T-helper 2 cell (primary cell): ENCODE results near the gene ST3GAL2.
"Not testable (repeated sequence)": the region's sequence is repeated elsewhere in the genome, so short reads cannot be mapped to it uniquely, and the experiment has no call there.

ENCODE experiments used
- DNase-seq, 5 experiments: peaks; one replicate each; pipeline versions ENCODE4 v3.0.0 to v3.0.0-alpha.2; 2012 to 2022

ST3GAL2 gene

DNA sequence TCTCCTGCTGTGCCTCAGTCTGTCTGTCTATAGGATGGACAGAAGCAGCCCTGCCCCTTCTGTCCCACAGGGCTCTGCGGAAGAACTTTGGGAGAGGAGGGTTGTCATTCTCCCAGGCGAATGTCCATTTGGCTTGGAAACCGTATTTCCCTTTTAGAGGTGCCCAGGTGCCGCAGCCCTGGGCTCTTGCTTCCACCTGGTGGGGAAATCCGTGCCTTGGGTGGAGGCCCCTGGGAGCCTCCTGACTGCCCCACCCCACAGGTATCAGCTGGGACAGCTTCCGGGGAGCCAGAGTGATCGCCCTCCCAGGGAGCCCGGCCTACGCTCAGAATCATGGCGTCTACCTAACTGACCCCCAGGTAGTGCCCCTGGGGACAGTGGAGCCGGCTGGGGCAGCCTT is 28.2 kb upstream of the ST3GAL2 start:
- DNase-seq = no peak

DNA sequence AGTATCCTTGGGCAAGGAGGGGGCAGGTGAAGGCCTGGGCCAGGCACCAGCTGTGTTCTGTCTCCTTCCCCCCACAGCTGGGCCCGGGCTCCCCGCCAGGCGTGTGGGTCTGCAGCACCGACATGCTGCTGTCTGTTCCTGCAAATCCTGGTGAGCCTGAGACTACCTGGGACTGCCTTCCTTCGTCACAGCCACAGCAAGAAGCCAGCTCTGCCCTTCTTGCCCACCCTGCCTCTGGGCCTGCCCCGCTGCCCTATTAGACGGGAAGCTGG is 27.8 kb upstream of the ST3GAL2 start:
- DNase-seq = no peak

- no peak for DNase-seq
These were observed 27.3 kb upstream of the ST3GAL2 start for GRCh38 chr16:70465999-70466804.

- no peak for DNase-seq
These were observed 24.3 kb upstream of the ST3GAL2 start for GRCh38 chr16:70463235-70463634.

DNA sequence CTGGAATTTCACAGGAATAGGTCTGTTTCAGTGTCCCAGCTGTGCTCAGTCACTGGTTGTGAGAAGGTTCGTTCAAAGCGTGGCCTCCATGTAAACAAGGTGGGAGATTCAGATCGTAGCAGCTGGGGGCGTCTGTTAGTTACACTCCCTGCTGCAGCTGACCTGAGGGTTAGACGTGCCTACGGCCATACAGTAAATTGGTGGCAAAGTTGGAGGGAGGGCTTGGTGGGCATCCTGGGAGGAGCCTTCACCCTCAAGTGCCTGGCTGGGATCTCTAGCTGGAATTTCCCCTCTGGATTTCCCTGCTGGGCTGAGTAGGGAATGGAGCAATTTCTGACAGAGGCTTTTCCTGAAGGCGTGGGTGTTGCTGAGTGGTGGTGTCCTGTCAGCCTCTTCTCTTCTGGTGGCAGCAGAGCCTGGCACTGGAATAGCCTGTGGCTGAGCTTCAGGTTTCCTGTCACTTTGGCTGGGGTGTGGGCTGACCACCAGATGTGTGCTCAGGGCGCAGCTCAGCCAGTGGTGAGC is 21.9 kb upstream of the ST3GAL2 start:
- DNase-seq = no peak

DNA sequence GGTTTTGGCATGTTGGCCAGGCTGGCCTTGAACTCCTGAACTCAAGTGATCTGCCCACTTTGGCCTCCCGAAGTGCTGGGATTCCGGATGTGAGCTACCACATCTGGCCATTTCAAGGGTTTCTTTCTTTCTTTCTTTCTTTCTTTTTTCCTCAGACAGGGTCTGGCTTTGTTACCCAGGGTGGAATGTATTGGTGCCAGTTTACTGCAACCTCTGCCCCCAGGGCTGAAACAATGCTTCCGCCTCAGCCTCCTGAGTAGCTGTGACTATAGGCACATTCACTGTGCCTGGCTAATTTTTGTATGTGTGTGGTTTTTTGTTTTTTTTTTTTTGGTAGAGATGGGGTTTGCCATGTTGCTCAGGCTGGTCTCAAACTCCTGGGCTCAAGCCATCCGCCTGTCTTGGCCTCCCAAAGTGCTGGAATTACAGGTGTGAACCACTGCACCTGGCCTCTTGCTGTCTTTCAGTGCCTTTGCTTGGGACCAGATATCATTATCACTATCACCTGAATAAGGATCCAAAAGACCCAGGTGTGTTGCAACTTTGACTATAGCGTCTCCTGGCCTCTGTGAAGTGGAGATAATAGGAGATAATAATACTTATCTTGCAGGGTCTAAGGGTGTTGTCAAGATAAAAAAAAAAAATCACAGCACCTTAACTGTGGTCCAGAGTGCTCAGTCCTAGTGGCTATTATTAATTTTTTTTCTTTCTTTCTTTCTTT is 18.7 kb upstream of the ST3GAL2 start:
- no peak for DNase-seq

GRCh38 chr16:70455910-70456309 is 17.0 kb upstream of the ST3GAL2 start:
- no peak for DNase-seq

GRCh38 chr16:70454222-70455034 is 15.5 kb upstream of the ST3GAL2 start, which contains the start of gene FCSK:
Gene FCSK (plus strand): TSS chr16:70454595. CDS start chr16:70463191, 8,596 bp downstream.
- DNase-seq = peak; percentile 37 to 73 (median 59)

DNA sequence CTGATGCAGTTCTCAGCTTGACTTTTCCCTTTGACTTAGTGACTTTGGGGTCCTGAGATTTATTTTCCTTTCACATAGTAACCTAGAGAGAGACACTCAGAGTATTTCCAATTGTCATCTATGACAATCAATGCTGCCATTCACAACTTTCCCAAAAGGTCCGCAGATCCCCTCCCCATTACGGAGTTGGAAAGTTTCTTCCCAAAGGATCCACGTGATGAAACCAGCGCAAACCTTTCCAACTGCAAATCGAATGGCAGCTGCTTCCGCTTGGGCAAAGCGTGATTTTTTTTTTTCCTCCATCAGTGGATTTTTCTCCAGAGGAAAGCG is 15.0 kb upstream of the ST3GAL2 start:
- DNase-seq = no peak

DNA sequence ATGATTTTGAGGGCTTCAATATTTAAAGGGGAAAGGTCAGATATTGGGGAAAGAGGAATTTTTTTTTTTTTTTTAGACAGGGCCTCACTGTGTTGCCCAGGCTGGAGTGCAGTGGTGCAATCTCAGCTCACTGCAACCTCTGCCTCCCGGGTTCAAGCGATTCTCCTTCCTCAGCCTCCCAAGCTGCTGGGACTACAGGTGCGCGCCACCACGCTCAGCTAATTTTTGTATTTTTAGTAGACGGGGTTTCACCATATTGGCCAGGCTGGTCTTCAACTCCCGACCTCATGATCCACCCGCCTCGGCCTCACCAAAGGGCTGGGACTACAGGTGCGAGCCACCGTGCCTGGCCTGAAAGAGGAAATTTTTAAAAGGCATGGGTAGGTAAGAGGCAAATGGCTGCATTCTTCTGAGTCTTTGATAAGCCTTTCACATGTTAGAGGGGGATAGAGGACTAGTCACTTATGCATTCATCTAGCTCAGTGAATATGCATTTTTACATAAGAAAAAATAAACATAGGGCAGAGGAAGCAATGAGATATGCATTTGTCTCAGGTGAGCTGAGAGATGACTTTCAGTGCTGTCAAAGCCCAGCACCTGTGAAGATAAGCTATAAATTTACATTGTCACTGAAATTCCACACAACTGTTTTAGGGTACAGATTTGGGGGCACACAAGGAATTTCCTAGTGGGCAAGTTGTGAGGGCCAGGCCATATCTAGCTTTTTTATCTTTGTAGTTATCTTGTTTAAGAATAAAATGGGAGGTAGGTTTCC is 14.4 kb upstream of the ST3GAL2 start:
- no peak for DNase-seq

DNA sequence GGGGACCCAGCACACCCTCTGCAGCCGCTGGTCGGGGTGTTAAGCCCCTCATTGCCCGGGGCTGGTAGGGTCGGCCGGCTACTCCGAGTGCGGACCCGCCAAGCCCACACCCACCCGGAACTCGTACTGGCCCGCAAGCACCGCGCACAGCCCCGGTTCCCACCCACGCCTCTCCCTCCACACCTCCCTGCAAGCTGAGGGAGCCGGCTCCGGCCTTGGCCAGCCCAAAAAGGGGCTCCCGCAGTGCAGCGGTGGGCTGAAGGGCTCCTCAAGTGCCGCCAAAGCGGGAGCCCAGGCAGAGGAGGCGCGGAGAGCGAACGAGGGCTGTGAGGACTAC is 12.1 kb upstream of the ST3GAL2 start:
- DNase-seq = not testable (repeated sequence)

DNA sequence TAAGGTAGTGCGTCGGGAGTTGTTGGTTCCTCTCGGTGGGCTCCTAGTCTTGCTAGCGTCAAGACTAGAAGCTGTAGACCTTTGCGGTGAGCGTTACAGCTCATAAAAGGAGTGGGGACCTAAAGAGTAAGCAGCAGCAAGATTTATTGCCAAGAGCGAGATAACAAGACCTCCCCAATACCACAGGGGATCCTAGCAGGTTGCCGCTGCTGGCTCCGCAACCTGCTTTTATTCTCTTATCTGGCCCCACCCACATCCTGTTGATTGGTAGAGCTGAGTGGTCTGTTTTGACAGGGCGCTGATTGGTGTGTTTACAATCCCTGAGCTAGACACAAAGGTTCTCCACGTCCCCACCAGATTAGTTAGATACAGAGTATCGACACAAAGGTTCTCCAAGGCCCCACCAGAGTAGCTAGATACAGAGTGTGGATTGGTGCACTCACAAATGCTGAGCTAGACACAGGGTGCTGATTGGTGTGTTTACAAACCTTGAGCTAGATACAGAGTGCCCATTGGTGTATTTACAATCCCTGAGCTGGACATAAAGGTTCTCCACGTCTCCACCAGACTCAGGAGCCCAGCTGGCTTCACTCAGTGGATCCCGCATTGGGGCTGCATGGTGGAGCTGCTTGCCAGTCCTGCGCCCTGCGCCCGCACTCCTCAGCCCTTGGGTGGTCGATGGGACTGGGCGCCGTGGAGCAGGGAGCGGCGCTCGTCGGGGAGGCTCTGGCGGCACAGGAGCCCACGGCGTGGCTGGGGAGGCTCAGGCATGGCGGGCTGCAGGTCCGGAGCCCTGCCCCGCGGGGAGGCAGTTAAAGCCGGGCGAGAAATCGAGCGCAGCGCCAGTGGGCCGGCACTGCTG is 11.5 kb upstream of the ST3GAL2 start:
- not testable (repeated sequence) for DNase-seq

GRCh38 chr16:70448075-70448474 is 9.2 kb upstream of the ST3GAL2 start:
- DNase-seq = no peak

- DNase-seq = no peak
These were observed 5.6 kb upstream of the ST3GAL2 start for GRCh38 chr16:70444249-70445063.

DNA sequence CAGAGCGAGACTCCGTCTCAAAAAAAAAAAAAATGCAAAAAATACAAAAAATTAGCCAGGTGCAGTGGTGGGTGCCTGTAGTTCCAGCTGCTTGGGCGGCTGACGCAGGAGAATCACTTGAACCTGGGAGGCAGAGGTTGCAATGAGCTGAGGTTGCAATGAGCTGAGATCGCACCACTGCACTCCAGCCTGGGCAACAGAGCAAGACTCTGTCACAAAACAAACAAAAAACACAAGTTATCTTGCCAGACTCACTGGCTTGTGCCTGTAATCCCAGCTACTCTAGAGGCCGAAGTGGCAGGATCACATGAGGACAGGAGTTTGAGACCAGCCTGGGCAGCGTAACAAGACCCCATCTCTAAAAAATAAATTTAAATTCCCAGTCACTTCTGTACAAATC is 3.4 kb upstream of the ST3GAL2 start:
- DNase-seq = no peak

DNA sequence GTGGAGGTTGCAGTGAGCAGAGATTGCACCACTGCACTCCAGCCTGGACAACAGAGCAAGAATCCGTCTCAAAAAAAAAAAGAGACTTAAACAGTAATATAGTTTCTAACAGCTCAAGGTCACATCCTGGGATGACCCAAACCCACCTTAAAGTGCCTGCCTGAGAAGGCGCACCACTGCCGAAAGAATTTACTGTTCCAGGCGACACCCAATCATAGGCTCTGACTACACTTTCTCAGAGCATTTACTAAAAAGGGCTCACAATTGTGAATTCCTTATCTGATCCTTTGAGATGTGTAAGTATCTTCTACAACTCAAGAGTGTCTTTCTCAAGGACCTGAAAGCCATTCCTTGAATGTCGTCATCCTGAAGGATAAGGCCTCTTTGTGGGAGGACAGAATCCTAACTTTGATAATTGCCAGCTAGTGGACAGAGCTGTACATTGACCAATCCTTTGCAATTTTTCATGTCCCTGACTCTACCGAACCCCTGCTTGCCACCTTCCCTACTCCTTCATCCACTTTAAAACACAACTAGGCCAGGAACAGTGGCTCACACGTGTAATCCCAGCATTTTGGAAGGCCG is 2.6 kb upstream of the ST3GAL2 start:
- DNase-seq = no peak

DNA sequence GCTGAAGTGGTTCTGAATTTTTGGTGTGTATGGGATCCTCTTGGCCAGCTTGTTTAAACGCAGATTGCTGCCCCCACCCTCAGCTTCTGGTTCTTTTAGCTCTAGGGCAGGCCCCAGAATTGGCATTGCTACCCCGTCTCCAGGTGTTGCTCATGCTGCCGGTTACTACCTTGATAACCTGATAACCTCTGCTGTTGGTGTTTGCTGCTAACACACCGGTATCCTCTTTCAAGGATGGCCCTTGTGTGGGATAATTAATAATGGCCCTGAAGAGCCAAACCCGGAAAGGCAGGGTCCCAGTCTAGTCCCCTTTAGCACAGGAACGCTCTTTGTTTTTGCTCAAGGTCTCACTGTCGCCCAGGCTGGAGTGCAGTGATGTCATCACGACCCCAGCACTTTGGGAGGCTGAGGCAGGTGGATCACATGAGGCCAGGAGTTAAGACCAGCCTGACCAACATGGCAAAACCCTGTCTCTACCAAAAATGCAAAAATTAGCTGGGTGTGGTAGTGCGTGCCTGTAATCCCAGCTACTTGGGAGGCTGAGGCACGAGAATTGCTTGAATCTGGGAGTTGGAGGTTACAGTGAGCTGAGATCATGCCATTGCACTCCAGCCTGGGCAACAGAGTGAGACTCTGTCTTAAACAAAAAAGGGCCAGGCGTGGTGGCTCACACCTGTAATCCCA is 1.3 kb upstream of the ST3GAL2 start:
- DNase-seq = no peak

GRCh38 chr16:70438585-70438968 is 323 bp downstream of the ST3GAL2 start:
- DNase-seq = no peak

DNA sequence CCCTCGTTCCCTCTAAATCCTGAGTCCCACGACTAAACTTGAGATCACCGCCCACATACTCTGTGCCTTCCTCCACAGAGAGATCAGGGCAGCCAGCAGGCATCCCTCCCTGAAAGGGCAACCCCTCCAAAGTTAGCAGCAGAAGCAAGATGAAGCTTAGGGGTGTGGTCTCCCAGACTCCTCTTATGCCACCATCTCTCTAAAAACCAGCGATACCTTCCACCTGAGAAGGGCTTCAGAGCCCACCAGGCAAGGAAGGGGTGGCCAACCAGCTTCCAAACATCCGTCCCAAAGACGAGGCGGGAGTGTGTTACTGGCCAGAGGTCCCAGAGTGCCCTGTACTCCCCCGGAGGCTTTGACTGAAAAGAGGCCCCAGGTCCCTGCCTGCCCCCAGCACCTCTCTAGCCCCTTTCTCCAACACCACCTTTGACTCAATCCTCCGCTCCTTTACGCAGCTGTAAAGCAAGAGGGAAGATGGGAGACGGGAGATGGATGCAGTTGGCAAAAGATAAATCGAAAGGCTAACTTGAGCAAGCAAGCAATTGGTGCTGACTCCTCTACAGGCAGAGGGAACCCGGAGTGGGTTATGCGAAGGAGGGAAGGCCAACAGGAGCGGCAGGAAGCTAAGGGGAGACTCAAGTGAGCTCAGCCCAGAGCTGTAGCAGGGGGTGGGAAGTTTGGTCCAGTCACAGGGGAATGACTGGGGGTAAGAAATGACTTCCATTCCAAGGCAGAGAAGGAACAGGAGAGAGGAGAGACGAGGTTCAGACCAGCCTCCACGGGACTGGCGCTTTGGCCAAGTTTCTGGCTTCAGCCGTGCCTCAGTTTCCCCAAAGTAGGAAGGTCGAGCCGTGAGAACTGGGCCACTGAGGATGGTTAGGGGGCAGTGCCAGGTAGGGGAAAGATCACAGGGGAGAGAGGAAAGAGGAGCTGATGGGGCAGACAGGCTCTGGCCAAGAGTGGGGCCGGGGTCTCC is 1.0 kb downstream of the ST3GAL2 start:
- DNase-seq = no peak
